ENCODE measurements around the gene SLC6A15. TPM values are rescaled to one million over a fixed set of nuclear protein-coding genes. Genes with fewer than 3 reads are reported as not detected.

Gene SLC6A15
- total RNA-seq (2011; cell fraction: chromatin; rRNA removed; ENCODE audit: low replicate concordance) = not detected in 2 replicates
- not detected in 2 replicates for total RNA-seq (2011; cell fraction: nucleolus; rRNA removed)
- total RNA-seq (2011; cell fraction: nucleoplasm; rRNA removed) = not detected in 2 replicates
- total RNA-seq (2014; rRNA removed) (not detected in 2 replicates), total RNA-seq (2014; rRNA removed; fragmentation: Illumina TruSeq; extraction: Trizol) (not detected in 2 replicates), total RNA-seq (2015; rRNA removed; fragmentation: Illumina TruSeq; extraction: Trizol) (not detected in 2 replicates), total RNA-seq (2021) (not detected in 2 replicates), polyA plus RNA-seq (2011; rRNA removed) (not detected in 2 replicates), polyA plus RNA-seq (2014; fragmentation: Illumina TruSeq; extraction: Trizol) (not detected in 2 replicates), polyA plus RNA-seq (2014; fragmentation: Nextera tagmentation; extraction: Ambion mirVana) (not detected), polyA plus RNA-seq (2014; rRNA removed) (not detected in 2 replicates), polyA minus RNA-seq (2011; rRNA and poly(A)+ RNA removed) (not detected in 2 replicates), Bru-seq, nascent RNA (not detected), BruChase-seq, experiment 1, labeled RNA remaining after a 2-hour chase (not detected), BruChase-seq, experiment 2, labeled RNA remaining after a 6-hour chase (not detected)
- not detected in 2 replicates for polyA plus RNA-seq (2011; cell fraction: cytosol; rRNA removed)
- polyA plus RNA-seq (2011; cell fraction: nucleus; rRNA removed) = not detected in 2 replicates
- not detected in 2 replicates for polyA plus RNA-seq (2012)
- polyA minus RNA-seq (2011; cell fraction: cytosol; rRNA and poly(A)+ RNA removed) = 2.4 TPM in 1 of 2 replicates, not detected in the other
- 0.89 TPM in 1 of 2 replicates, not detected in the other for polyA minus RNA-seq (2011; cell fraction: nucleus; rRNA and poly(A)+ RNA removed)
- long read RNA-seq, experiment 1 = 0 reads
- long read RNA-seq, experiment 2 = 0 reads
- long read RNA-seq, experiment 3 = 0 reads

DNA sequence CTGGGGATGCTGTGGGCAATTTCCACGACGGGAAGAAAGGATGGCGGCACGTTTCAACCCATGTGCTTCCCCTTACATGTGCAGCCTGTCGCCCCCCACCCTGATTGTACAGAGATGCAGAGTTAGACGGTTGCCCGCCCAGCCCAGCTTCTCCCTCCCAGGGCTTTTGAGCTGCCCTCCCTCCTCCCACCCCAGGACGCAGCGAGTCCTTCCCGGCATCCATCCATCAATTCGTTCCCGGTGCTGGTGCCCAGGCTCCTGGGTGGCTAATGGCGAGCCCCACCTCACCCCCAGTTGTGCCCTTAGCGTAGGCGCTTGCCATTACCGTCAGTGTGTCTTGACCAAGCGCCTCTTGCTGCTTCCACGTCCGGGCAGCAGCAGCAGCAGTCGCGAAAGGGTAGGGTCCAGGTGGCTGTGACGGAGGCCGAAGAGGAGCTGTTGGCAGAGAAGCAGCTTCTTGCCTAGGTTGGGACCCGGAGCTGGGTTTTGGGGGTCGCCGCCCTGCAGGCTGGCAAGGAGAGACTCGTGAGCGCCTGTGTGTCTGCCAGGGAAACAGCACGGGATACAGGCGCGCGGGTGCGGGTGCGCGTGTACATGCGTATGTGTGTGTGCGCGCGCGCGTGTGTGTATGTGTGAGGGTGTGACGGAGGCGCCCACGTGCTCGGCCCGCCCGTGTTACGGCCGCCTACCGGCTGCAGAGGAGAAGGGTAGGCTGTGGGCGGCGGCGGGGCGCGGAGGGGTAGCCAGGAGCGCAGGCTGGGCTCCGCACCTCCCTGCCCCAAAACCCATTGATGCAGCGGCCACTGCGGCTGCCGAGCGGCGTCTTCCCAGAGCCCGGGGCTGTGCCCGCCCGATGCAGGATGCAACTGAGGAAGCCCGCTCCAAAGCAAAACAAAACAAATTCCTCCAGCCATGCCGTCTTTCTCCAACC lies at the start of gene SLC6A15:
SLC6A15 (minus strand) TSS at position 602 of the 931 bp plus-strand sequence. CDS start 20,679 bp downstream, outside the sequence.
- H3K4me1 ChIP-seq (replicated peaks in 1 of 2; ENCODE audit: control insufficient read depth in 2 of 2, insufficient read depth in 2 of 2, low read length in 2 of 2) = no peaks in the 10 kb centered on the region
- no peak within 1 kb of the TSS for H3K4me2 ChIP-seq (ENCODE audit: insufficient read depth, low read length)
- H2AFZ ChIP-seq (ENCODE audit: low read depth, low read length) = no peak within 1 kb of the TSS
- H3K27ac ChIP-seq (ENCODE audit: extremely low read depth, low read depth, low read length) = no peak within 1 kb of the TSS
- no peak for ATAC-seq
- POLR2A ChIA-PET = no interaction called here
- H3K9me3 ChIP-seq (replicated peaks; ENCODE audit: control insufficient read depth, insufficient read depth, low read depth, low read length) = no peaks in the 10 kb centered on the region
- in situ Hi-C loops (cut with MboI) (no loop called here), intact Hi-C loops (cut with micrococcal nuclease) (no loop called here)
- no peaks in the 10 kb centered on the region for H3K27me3 ChIP-seq (ENCODE audit: control insufficient read depth in 2 of 2, insufficient read depth in 2 of 2, low read length in 2 of 2)
- H3K79me2 ChIP-seq (ENCODE audit: control insufficient read depth, insufficient read depth, low read length) = no peaks in the 10 kb centered on the region
- H3K9ac ChIP-seq (ENCODE audit: insufficient read depth in 1 of 2, low read depth in 2 of 2, low read length in 2 of 2) = no peak within 1 kb of the TSS
- CTCF ChIA-PET (ENCODE audit: low intra/inter-chr PET ratio) = no interaction called here
- H3K9me1 ChIP-seq (ENCODE audit: control insufficient read depth, insufficient read depth, low read length) = no peaks in the 10 kb centered on the region
- H4K20me1 ChIP-seq (replicated peaks; ENCODE audit: control insufficient read depth, insufficient read depth, low read length) = no peaks in the 10 kb centered on the region
- no peak within 1 kb of the TSS for H3K4me3 ChIP-seq
- H3K36me3 ChIP-seq (ENCODE audit: control insufficient read depth, insufficient read depth, low read length) = no peaks in the 10 kb centered on the region
- WGBS (ENCODE audit: insufficient coverage, low coverage, missing lambda C conversion rate) = 23% methylated on average over 33 of the region's 67 CpGs
- no TSS peak for BruUV-seq (replicated peaks)
- no peak for DNase-seq (ENCODE audit: extremely low read depth in 1 of 4, low spot score in 3 of 4)
- FAIRE-seq = no peak
- TF ChIP-seq RCOR1 (IDR thresholded peaks at IDR 0.05; ENCODE audit: borderline replicate concordance in 1 of 2, low read depth in 2 of 2, low read length in 2 of 2) = no peak
- TF ChIP-seq RAD51 (IDR thresholded peaks at IDR 0.05; ENCODE audit: borderline replicate concordance, low read depth) = no peak
- no peak for TF ChIP-seq ZNF311 (CRISPR knock-in tag; IDR thresholded peaks at IDR 0.05)
- TF ChIP-seq NCOA2 (IDR thresholded peaks at IDR 0.05; ENCODE audit: partially characterized antibody in 2 of 2) = no peak
- TF ChIP-seq PURB (CRISPR knock-in tag; IDR thresholded peaks at IDR 0.05; ENCODE audit: low read depth) = no peak
- no peak for TF ChIP-seq ZNF764 (CRISPR knock-in tag; IDR thresholded peaks at IDR 0.05; ENCODE audit: low read depth)
- TF ChIP-seq, protein P1, sequence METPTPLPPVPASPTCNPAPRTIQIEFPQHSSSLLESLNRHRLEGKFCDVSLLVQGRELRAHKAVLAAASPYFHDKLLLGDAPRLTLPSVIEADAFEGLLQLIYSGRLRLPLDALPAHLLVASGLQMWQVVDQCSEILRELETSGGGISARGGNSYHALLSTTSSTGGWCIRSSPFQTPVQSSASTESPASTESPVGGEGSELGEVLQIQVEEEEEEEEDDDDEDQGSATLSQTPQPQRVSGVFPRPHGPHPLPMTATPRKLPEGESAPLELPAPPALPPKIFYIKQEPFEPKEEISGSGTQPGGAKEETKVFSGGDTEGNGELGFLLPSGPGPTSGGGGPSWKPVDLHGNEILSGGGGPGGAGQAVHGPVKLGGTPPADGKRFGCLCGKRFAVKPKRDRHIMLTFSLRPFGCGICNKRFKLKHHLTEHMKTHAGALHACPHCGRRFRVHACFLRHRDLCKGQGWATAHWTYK (CRISPR knock-in tag; IDR thresholded peaks at IDR 0.05) = no peak
- no peak for TF ChIP-seq LARP7 (IDR thresholded peaks at IDR 0.05)
- TF ChIP-seq ATF3 (IDR thresholded peaks at IDR 0.05) = no peak
- no peak for TF ChIP-seq ATF3 (CRISPR knock-in tag; conservative IDR thresholded peaks at IDR 0.05)
- TF ChIP-seq ZC3H4 (CRISPR knock-in tag; IDR thresholded peaks at IDR 0.05; ENCODE audit: borderline replicate concordance) = no peak
- TF ChIP-seq NRF1 (conservative IDR thresholded peaks at IDR 0.05 in 1 of 2, IDR thresholded peaks at IDR 0.05 in 1 of 2) = no peak
- no peak for TF ChIP-seq NFIC (IDR thresholded peaks at IDR 0.05)
- no peak for TF ChIP-seq ELK3 (CRISPR knock-in tag; IDR thresholded peaks at IDR 0.05)
- no peak for TF ChIP-seq ZNF212 (CRISPR knock-in tag; IDR thresholded peaks at IDR 0.05)
- no peak for TF ChIP-seq PPARD (CRISPR knock-in tag; IDR thresholded peaks at IDR 0.05)

Measured in K562 (cell line).